Spleen (tissue), 7 donors: Measurements from ENCODE around the gene KCP.

ENCODE experiments used
- CTCF ChIP-seq, 11 experiments: fragments of 200-600 bp in 7 of 11; fragments of 450-650 bp in 4 of 11; sonication (generic) in 4 of 11; IDR thresholded peaks in 8 of 11; conservative IDR thresholded peaks in 3 of 11; 1 replicate in 7 of 11; 2 replicates in 4 of 11; pipeline versions ENCODE4 v1.4.0 to v1.8.0; 2016 to 2021; ENCODE audit warnings: antibody characterized with exemption in 11 of 11, inconsistent platforms in 4 of 11, mild to moderate bottlenecking in 1 of 11
- POLR2A ChIP-seq, 3 donors: fragments of 450-650 bp; IDR thresholded peaks; one replicate each; pipeline ENCODE4 v1.5.1; 2017; ENCODE audit warnings: antibody characterized with exemption in 3 of 3, mild to moderate bottlenecking in 1 of 3
- POLR2AphosphoS5 ChIP-seq, 3 donors: sonication (generic); formaldehyde crosslinking; IDR thresholded peaks; one replicate each; pipeline ENCODE4 v1.5.1; 2017; ENCODE audit warnings: antibody characterized with exemption in 3 of 3
- donor health status: DM: no; HTN: no; CAD: no; lungs with moderate emphysema.
- donor health status: DM: no; HTN: no; CAD: no.
- donor health status: DM: no; HTN: no; CAD: no.

GRCh38 chr7:128883622-128884448 is 26.7 kb downstream of the KCP start:
- TF ChIP-seq CTCF (IDR thresholded peaks at IDR 0.05 in 8 of 11, conservative IDR thresholded peaks at IDR 0.05 in 3 of 11) = peak; percentile 73 to 98 (median 95)
- no peak for TF ChIP-seq POLR2A (IDR thresholded peaks at IDR 0.05)
- TF ChIP-seq POLR2AphosphoS5 (IDR thresholded peaks at IDR 0.05) = peak in 2 of 3 donors; percentile 36 to 46
